DMS 273 (cell line): ENCODE measurements around the gene RIOK3.
"Not testable (repeated sequence)": the region's sequence is repeated elsewhere in the genome, so short reads cannot be mapped to it uniquely, and the experiment has no call there.

Experiments used
- DNase-seq: peaks from one replicate; lab custom pipeline; 2025; ENCODE audit not compliant: unreplicated experiment; lab: John Stamatoyannopoulos, UW

Gene RIOK3

DNA sequence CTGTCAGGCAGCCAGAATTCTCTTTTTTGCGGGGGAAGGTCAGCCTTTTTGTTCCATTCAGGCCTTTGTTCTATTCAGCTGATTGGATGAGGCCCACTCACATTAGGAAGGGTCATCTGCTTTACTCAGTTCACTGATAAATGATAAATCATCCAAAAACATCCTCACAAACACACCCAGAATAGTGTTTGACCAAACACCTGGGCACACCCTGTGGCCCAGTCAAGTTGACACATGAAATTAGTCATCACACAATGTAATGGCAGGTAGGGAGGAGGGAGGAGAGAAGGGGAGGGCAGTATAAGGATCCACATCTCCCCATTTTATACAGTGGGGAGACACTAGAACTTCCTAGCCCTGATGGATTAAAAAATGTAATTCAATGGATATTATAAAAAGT lies 41.9 kb downstream of the RIOK3 start:
- no peak for DNase-seq

- DNase-seq = no peak
Observed at GRCh38 chr18:23495723-23496440, 42.8 kb downstream of the RIOK3 start.

GRCh38 chr18:23498117-23498516 lies 45.0 kb downstream of the RIOK3 start:
- no peak for DNase-seq

DNA sequence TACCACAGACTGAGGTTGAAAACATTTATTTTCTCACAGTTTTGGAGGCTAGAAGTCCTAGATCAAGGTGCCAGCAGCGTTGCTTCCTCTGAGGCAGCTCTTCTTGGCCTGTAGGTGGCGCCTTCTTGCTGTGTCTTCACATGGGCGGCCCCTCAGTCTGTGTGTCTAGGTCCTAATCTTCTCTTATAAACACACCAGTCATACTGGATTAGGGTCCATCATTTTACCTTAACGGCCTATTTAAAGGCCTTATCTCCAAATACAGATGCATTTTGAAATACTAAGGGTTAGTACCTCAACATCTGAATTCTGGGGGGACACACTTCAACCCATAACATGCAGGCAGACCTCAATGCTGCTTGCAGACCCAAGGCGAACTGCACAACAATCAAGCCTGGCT lies 45.8 kb downstream of the RIOK3 start:
- DNase-seq = peak; percentile 84

GRCh38 chr18:23499291-23499781 lies 46.2 kb downstream of the RIOK3 start:
- no peak for DNase-seq

DNA sequence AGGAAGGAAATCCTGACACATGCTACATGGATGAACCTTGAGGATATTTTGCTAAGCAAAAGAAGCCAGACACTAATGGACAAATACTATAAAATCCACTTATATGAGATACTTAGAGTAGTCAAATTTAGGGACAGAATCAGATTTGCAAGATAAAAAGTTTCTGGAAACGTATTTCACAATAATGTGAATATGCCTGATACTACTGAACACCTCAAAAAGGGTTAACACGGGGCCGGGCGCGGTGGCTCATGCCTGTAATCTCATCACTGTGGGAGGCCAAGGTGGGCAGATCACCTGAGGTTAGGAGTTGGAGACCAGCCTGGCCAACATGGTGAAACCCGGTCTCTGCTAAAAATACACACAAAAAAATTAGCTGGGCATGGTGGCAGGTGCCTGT lies 48.5 kb downstream of the RIOK3 start:
- DNase-seq = no peak

GRCh38 chr18:23502516-23503037 lies 49.5 kb downstream of the RIOK3 start:
- DNase-seq = no peak

DNA sequence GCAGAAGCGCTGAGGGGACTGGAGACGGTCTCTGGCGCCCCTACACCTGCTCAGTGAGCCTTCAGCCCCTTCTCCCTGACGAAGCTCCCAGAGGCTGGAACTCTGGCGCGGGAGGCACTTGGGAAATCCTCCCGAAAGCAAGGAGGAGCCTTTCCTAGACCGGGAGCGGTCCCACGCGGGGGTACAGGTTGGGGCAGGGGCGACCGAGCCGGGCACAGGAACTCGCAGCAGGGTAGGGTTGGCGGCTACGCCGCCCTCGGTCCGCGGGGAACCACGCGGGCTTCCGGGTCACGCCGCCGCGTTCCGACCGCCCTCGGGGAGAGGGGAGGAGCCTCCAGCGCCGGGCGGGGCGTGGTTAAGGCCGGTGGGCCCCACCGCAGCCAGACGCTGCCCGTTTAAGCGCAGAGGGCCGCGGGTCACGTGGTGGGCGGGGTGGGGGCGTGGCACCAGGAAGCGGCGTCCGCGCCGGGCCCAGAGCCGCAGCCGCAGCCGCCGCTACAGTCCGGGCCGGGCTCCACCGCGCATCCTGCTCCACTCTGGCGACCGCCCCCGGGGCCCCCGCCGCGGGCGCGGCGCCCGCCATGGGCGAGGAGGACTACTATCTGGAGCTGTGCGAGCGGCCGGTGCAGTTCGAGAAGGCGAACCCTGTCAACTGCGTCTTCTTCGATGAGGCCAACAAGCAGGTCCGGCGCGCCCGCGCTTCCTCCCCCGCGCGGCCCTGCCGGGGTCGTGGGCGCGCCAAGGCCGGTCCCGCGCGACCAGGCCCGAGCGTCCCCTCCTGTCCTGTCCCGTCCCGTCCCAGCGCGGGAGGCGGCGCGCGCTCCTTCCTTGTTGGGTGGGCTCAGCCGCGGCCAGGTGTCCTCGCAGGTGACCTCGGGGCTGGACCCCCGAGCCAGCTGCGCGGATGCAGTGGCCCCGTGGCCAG lies 50.2 kb downstream of the RIOK3 start, which contains the start of gene RMC1:
Gene RMC1 (plus strand): TSS at position 474 of the 925 bp plus-strand sequence. CDS start 108 bp downstream, at position 582.
- DNase-seq = peak; percentile 97

- peak; percentile 48 for DNase-seq
Observed at GRCh38 chr18:23503963-23504344, 50.9 kb downstream of the RIOK3 start.

GRCh38 chr18:23504720-23505119 lies 51.6 kb downstream of the RIOK3 start:
- DNase-seq = no peak

GRCh38 chr18:23506393-23506792 lies 53.3 kb downstream of the RIOK3 start:
- DNase-seq = peak; percentile 15

- not testable (repeated sequence) for DNase-seq
Observed at GRCh38 chr18:23510923-23511322, 57.8 kb downstream of the RIOK3 start.

DNA sequence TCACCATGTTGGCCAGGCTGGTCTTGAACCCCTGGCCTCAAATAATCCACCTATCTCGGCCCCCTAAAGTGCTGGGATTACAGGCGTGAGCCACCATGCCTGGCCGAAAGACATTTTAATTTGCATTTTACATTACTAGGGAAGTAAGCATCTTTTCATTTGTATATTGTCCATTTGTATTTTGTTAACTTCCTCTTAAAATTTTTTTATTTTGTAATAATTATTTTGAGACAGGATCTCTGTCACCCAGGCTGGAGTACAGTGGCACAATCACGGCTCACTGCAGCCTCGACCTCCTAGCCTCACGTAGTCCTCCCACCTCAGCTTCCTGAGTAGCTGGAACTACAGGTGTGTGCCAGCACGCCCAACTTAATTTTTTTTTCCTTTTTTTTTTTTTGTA lies 59.1 kb downstream of the RIOK3 start:
- not testable (repeated sequence) for DNase-seq

- DNase-seq = no peak
Observed at GRCh38 chr18:23512641-23513040, 59.6 kb downstream of the RIOK3 start.

GRCh38 chr18:23515911-23516546 lies 62.9 kb downstream of the RIOK3 start:
- DNase-seq = peak; percentile 89

DNA sequence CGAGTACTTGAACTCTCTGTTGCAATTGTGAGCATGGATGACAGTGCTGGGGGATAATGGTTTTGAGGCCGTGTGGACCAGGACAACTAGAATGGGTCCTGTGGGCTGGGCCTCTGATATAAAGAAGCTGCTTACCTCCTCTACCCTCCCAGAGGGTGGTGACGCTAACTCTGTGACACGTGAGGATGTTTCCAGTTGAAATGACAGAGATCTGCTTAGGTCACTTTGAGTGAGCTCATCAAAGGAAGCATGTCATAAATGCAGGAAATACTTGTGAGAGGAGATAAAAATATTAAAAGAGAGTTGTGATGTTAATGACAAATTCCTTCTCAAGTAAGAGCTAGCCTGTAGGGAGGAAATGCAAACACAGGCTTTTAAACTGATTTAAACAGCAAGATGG lies 66.6 kb downstream of the RIOK3 start:
- DNase-seq = no peak

GRCh38 chr18:23521271-23521670 lies 68.2 kb downstream of the RIOK3 start:
- no peak for DNase-seq

GRCh38 chr18:23521907-23522306 lies 68.8 kb downstream of the RIOK3 start:
- no peak for DNase-seq

GRCh38 chr18:23523429-23524212 lies 70.5 kb downstream of the RIOK3 start:
- no peak for DNase-seq

DNA sequence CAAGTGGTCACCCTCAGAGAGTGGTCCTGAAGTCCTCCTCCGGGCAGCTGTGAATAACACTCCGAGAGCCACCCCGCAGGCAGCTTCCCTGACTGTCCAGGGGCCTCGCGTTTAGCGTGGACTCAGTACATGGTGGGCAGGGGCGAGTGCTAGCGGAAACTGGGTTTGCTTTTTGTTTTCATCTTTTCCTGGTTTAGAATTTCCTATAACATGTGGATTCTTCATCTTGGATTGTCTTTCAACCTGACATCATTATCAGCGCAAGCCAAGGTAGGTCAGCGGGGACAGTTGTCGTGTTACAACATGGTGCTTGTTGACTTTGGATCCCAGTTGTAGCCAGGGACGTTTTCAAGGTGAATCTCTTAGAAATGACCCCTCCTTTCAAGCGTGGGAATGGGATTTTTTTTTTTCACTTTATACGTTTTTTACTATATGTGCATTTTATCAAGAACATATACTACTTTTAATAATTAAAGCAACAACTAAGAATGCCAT lies 71.2 kb downstream of the RIOK3 start:
- no peak for DNase-seq
